C4-2B (cell line): ENCODE measurements around the gene CHCHD6.

Source experiments
- H3K27ac ChIP-seq: fragments of 450-650 bp; 2 replicates; pipeline ENCODE4 v1.5.1; 2017
- CTCF ChIP-seq: fragments of 450-650 bp; conservative IDR thresholded peaks from 2 replicates; pipeline ENCODE4 v1.5.1; 2017; ENCODE audit warnings: mild to moderate bottlenecking
- ZFX ChIP-seq: fragments of 450-650 bp; IDR thresholded peaks from 2 replicates; pipeline ENCODE4 v1.6.1; 2017

CHCHD6 gene

GRCh38 chr3:126990024-126990700, 286.1 kb downstream of the CHCHD6 start:
- TF ChIP-seq ZFX, result no peak
- no peak for TF ChIP-seq CTCF
- no peak overlapping the region for H3K27ac ChIP-seq

- no peak overlapping the region for H3K27ac ChIP-seq
- TF ChIP-seq CTCF, result no peak
- no peak for TF ChIP-seq ZFX
Observed at GRCh38 chr3:126990890-126991289, 286.9 kb downstream of the CHCHD6 start.

GRCh38 chr3:126991366-126992200, 287.5 kb downstream of the CHCHD6 start:
- H3K27ac ChIP-seq, result no peak overlapping the region
- no peak for TF ChIP-seq ZFX
- TF ChIP-seq CTCF, result no peak

- H3K27ac ChIP-seq, result no peak overlapping the region
- no peak for TF ChIP-seq CTCF
Observed at GRCh38 chr3:126992216-126992615, 288.2 kb downstream of the CHCHD6 start.

GRCh38 chr3:126992776-126993175, 288.7 kb downstream of the CHCHD6 start:
- no peak for TF ChIP-seq CTCF
- TF ChIP-seq ZFX, result no peak
- H3K27ac ChIP-seq, result no peak overlapping the region

GRCh38 chr3:126993436-126993835, 289.4 kb downstream of the CHCHD6 start:
- TF ChIP-seq ZFX, result no peak
- no peak for TF ChIP-seq CTCF
- no peak overlapping the region for H3K27ac ChIP-seq

- TF ChIP-seq ZFX (no peak), CTCF (no peak)
- H3K27ac ChIP-seq, result peak overlapping the region; percentile 36
Observed at GRCh38 chr3:126994661-126995245, 290.7 kb downstream of the CHCHD6 start.
